Epithelial cell of proximal tubule (primary cell): ENCODE data around the gene CILP2. TPM values are rescaled to one million over a fixed set of nuclear protein-coding genes. Genes with fewer than 3 reads are reported as not detected.
A peak's percentile ranks its signal among the peaks of the same experiment; 100 is the strongest.

Source experiments
- DNase-seq: peaks from one replicate; pipeline ENCODE4 v3.0.0-alpha.2; 2011; ENCODE audit warnings: low read depth
- H3K4me3 ChIP-seq: 2 replicates; pipeline ENCODE4 v1.5.1; 2011; ENCODE audit warnings: low read depth, mild to moderate bottlenecking, low read length
- total RNA-seq: library from RNA; depleted of rRNA; stranded (reverse); fragments of >200 nt; gene quantifications from 2 replicates; pipeline ENCODE4 v1.2.3, GENCODE V29; 2015
- TF ChIP-seq, protein P1 (sequence below): conservative IDR thresholded peaks from 2 replicates; pipeline ENCODE4 v1.5.1; 2012; ENCODE audit warnings: low read depth, mild to moderate bottlenecking, low read length

Gene CILP2
- total RNA-seq, 1 donor from 2014 or later: 0.06 TPM

DNA sequence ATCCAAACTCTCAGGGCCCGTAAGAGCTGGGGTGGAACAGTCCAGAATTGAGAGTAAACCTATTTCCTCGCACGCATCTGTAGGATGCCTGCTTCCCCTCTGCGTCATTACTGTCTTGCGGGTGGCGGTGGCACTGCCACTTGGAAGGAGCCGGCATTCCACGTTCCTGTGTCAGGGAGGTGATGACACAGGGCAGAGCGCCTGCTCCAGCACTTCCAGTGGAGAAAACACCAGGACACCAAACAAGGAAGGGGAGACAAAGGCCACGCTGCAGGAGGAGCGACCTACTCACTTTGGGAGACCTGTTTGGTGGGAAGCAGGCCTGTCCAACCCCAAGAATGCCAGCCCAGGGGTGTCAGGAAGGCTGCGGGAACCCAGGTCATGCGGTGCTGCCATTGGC, 43.3 kb downstream of the CILP2 start:
- no peak overlapping the region for H3K4me3 ChIP-seq
- TF ChIP-seq, protein P1, sequence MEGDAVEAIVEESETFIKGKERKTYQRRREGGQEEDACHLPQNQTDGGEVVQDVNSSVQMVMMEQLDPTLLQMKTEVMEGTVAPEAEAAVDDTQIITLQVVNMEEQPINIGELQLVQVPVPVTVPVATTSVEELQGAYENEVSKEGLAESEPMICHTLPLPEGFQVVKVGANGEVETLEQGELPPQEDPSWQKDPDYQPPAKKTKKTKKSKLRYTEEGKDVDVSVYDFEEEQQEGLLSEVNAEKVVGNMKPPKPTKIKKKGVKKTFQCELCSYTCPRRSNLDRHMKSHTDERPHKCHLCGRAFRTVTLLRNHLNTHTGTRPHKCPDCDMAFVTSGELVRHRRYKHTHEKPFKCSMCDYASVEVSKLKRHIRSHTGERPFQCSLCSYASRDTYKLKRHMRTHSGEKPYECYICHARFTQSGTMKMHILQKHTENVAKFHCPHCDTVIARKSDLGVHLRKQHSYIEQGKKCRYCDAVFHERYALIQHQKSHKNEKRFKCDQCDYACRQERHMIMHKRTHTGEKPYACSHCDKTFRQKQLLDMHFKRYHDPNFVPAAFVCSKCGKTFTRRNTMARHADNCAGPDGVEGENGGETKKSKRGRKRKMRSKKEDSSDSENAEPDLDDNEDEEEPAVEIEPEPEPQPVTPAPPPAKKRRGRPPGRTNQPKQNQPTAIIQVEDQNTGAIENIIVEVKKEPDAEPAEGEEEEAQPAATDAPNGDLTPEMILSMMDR: no peak
- DNase-seq: no peak

DNA sequence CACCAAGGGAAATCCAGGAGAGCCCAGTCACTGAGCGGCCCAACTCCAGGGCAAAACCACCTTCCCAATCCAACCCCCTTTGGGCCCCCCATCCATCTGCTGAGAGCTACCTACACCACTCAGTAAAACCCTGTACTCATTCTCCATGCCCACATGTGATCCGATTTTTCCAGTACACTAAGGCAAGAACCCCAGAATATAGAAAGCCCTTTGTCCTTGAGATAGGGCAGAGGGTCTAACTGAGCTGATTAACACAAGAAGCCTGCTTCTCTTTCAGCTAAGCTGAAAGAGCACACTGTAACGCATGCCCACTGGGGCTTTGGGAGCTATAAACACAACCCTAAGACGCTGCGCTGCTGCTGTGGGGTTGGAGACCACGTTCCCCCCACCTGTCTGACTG, 44.4 kb downstream of the CILP2 start:
- no peak overlapping the region for H3K4me3 ChIP-seq
- TF ChIP-seq, protein P1: no peak
- DNase-seq: no peak

DNA sequence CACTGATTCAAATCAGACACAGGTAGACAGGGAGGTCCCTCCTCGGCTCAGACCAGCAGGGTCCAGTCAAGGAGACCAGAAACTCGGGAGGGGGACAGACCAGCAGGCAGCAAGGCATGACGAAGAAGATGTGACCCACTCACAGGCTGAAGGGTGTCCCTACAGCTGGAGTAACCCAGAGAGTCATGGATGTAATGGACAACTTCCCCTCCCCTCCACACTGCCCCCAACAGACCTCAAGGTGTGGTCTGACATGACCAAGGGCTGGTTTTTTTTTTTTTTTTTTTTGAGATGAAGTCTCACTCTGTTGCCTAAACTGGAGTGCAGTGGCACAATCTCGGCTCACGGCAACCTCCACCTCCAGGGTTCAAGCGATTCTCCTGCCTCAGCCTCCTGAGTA, 46.3 kb downstream of the CILP2 start:
- DNase-seq: no peak
- H3K4me3 ChIP-seq: no peak overlapping the region
- TF ChIP-seq, protein P1: no peak

DNA sequence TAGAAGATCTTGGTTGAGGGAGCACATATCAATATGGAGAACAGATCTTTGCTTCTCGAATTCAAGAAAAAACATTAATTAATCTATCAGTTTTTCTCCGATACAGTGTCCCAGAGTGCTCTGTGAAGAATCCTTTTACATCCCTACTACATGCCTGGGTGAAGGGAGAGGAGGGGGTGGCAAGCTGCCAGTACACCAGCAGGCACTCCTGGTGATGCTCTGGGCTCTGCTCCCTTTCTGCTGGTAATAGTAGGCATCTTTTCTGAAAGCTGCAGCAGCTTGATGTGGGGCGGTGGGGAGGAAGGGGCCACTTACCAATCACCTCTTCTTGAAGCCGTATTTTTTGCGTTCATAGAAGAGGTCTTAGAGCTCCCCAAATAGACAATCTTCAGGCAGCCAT, 49.7 kb downstream of the CILP2 start:
- TF ChIP-seq, protein P1: no peak
- no peak for DNase-seq
- no peak overlapping the region for H3K4me3 ChIP-seq

DNA sequence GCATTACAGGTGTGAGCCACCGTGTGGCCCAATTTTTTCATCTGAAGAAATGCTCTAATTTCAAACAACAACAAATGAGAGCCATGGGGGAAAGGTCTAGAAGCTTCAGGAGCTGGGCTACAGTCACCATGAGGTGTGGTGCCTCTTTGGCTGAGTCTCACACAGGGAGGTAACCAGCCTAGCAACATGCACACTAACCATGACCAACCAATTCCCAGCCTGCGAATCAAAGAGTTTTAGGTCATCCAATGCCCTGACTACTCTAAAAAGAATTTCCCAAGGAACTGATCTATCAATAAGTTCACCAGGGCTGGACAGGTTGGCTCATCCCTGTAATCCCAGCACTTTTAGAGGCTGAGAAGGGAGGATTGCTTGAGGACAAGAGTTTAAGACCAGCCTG, 50.5 kb downstream of the CILP2 start:
- no peak for DNase-seq
- TF ChIP-seq, protein P1: no peak
- H3K4me3 ChIP-seq: no peak overlapping the region

DNA sequence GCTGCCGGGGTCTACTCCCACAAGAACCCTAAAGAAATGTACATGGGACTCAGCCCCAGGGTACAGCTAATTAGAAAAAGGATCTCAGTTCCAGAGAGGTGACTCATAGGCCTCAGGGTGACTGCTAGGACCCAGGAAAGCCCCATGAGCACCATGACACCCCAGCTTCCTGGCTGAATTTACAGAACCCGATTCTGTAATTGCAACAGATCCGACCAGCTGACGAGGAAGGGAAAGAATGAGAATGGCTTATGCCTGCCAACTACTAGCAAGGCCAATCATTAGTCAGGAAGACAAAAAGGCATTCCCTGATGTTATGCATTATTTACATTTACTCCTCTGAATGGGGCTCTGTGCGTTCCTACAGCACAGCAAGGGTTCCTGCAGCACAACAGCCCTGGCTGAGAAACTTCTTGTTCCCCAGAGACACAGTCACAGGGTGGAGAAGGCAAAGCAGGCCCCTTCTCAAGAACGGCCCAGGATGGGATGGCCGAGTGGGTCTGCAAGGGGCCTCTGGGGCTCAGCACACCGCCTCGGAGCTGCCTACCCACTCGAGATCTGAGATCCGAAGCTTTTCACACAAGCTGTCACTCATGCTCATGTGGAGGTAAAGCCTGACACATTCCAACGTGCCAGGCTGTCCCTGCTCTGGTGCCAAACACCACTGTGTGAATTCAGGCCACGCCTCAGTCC, 53.2 kb downstream of the CILP2 start:
- TF ChIP-seq, protein P1: no peak
- no peak overlapping the region for H3K4me3 ChIP-seq
- DNase-seq: peak; percentile 76

DNA sequence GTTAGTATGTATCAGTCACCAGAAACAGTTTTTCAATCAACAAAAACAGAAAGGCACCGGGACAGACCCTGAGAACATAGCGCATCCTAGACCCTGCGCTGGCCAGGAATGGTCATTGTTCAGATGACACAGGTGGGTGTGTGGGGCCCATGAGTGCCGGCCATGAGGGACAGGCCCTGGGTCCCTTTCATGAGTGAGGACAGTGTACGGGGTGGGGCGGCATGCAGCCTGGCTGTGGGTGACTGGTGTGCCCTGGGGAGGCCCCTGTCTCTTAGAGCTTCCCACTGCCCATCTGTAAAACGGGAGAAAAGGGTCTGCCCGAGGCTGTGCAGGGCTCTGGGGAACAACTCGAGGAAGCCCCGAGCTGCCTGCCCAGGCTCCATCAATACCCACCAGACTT, 54.6 kb downstream of the CILP2 start:
- DNase-seq: no peak
- no peak overlapping the region for H3K4me3 ChIP-seq
- TF ChIP-seq, protein P1: no peak
